22Rv1 (cell line): ENCODE measurements around the gene ACOX3.
"Not testable (repeated sequence)": the region's sequence is repeated elsewhere in the genome, so short reads cannot be mapped to it uniquely, and the experiment has no call there.

Source experiments
- H3K27ac ChIP-seq: fragments of 450-650 bp; 2 replicates; pipeline ENCODE4 v1.5.1; 2017
- CTCF ChIP-seq: fragments of 450-650 bp; IDR thresholded peaks from 2 replicates; pipeline ENCODE4 v1.5.1; 2017; ENCODE audit warnings: mild to moderate bottlenecking
- ZFX ChIP-seq: fragments of 450-650 bp; IDR thresholded peaks from 2 replicates; pipeline ENCODE4 v1.6.1; 2017; ENCODE audit warnings: antibody characterized with exemption, borderline replicate concordance

The ACOX3 gene

GRCh38 chr4:8349664-8350236 lies 90.8 kb downstream of the ACOX3 start:
- H3K27ac ChIP-seq = no peak overlapping the region
- no peak for TF ChIP-seq ZFX
- TF ChIP-seq CTCF = no peak

- H3K27ac ChIP-seq = not testable (repeated sequence)
These were observed 91.3 kb downstream of the ACOX3 start for GRCh38 chr4:8349236-8349635.

- H3K27ac ChIP-seq = no peak overlapping the region
- TF ChIP-seq ZFX = no peak
- TF ChIP-seq CTCF = no peak
These were observed 92.5 kb downstream of the ACOX3 start for GRCh38 chr4:8348071-8348470.

- H3K27ac ChIP-seq = no peak overlapping the region
- TF ChIP-seq ZFX (no peak), CTCF (no peak)
These were observed 92.9 kb downstream of the ACOX3 start for GRCh38 chr4:8347660-8348059.

GRCh38 chr4:8346838-8347605 lies 93.5 kb downstream of the ACOX3 start:
- no peak for TF ChIP-seq CTCF
- no peak overlapping the region for H3K27ac ChIP-seq

GRCh38 chr4:8345946-8346814 lies 94.3 kb downstream of the ACOX3 start:
- H3K27ac ChIP-seq = no peak overlapping the region
- TF ChIP-seq ZFX (no peak), CTCF (no peak)

GRCh38 chr4:8345053-8345945 lies 95.2 kb downstream of the ACOX3 start:
- no peak for TF ChIP-seq CTCF
- TF ChIP-seq ZFX = no peak
- H3K27ac ChIP-seq = no peak overlapping the region
